GM18526 (cell line): Measurements from ENCODE around the gene FYTTD1.
A peak's percentile ranks its signal among the peaks of the same experiment; 100 is the strongest.

Source experiments
- POLR2A ChIP-seq: IDR thresholded peaks from 3 replicates; pipeline ENCODE4 v1.6.1; 2011; ENCODE audit not compliant: insufficient read length; ENCODE audit errors: extremely low read depth

Gene FYTTD1

GRCh38 chr3:197749601-197750395 is at the start of gene FYTTD1:
Gene FYTTD1, plus strand, starts transcription at chr3:197749883. Its CDS starts 89 bp downstream, at chr3:197749972.
- TF ChIP-seq POLR2A, result peak; percentile 52

DNA sequence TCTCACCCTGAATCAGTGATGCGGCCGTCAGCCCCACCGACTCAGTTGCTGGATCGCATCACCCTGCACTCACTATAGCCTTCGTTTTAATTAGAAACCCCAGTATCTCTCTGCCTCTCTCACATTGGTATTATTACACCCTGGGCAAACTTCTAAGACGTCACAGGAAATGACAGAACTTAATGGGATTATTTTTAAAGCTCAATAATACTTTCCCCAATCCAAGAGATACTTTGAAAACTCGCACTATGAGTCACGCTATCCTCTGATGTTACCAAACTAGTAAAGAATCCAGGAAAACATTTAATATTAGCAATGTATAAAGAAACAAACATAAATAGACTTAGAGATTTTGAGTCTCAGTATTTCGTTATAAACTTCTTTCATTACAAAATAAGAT is 49.6 kb upstream of the FYTTD1 start:
- TF ChIP-seq POLR2A, result no peak

GRCh38 chr3:197701841-197702240 is 47.8 kb upstream of the FYTTD1 start:
- no peak for TF ChIP-seq POLR2A

DNA sequence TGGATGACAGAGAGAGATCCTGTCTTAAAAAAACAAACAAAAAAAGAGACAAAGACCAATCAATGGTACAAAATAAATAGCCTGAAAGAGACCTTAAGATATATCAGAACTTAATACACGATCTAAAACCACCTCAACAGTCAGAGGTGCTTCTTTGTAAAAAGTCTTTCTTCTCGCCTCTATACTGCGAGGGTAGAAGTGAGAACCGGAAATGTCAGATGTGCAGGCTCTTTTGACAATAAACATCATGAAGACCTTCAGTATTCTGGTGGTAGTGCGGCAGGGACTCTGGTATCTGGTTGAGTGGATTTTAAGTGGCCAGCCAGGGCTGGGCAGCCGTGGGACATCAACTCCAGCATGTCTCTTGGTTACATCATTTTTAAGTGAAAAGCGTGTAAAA is 43.0 kb upstream of the FYTTD1 start:
- TF ChIP-seq POLR2A, result no peak

DNA sequence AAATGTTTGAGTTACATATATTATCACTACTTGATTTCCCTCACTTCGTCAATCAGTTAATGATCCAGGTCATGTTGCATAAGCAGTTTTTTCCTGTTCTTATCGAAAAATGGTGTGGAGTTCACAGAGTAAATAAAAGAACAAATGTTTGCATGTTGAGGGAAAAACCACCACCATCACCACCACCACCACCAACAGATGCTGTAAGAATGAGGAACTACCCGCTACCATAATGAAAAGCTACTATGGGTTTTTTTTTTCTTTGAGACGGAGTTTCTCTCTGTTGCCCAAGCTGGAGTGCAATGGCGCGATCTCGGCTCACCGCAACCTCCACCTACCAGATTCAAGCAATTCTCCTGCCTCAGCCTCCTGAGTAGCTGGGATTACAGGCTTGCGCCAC is 40.5 kb upstream of the FYTTD1 start:
- TF ChIP-seq POLR2A, result no peak

DNA sequence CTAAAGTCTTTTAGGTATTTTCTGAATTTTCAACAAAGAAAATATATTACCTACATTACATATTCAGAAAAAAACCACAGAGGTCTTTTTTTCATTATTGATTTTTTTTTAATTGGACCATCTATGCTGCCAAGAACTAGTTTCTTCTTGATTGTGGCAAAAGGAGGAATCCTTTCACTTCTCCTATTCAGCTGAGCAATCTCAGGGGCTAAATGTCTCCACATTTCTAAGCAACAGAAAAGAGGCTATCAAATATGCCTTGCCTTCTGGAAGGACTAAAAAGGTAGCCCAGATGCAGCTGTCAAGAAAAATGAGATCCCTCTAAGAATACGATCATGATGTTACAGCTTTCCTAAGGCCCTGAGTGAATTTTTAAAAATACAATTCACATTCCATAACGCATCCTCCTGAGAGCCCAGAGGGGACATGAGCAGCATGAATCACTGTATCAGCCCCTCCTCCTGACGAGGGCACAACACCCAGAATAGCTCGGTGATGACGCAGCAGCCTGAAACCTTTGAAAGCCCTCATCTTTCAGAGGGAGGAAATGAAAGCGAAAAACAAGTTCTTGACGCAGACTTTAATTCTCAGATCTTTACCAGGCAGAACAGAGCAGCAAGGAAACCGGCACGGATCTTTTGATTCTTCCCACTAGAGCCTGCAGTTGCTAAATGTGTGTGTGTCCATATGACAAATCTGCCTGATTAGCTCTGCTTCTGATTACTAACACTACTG is 37.5 kb upstream of the FYTTD1 start:
- peak; percentile 18 for TF ChIP-seq POLR2A

DNA sequence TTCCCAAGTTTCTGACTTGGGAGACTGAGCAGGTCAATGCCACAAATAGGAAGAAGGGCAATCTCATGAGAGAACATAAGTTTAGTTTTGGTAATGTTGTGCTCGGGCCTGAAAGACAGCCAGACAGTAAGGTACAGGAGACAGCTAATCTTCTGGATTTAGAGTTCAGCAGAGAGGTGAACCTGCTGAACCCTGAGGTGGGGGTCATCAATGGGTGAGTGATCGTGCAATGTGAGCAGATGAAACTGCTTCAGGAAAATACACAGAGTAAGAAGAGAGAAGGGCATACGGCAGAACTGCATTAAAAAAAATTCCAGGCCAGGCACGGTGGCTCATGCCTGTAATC is 36.2 kb upstream of the FYTTD1 start:
- no peak for TF ChIP-seq POLR2A

DNA sequence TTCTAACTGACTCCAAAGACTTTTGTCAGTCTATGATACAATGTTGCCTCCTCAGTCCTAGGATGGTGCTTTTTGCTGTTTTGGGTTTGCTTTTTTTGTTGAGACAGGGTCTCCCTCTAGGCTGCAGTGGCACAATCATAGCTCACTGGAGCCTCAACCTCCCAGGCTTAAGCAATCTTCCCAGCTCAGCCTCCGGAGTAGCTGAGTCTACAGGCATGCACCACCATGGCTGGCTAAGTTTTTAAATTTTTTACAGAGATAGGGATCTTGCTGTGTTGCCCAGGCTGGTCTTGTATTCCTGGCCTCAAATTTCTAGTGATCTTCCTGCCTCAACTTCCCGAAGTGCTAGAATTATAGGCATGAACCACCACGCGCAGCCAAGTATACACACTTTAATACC is 35.4 kb upstream of the FYTTD1 start:
- TF ChIP-seq POLR2A, result no peak

GRCh38 chr3:197718891-197719290 is 30.8 kb upstream of the FYTTD1 start:
- no peak for TF ChIP-seq POLR2A

GRCh38 chr3:197720694-197721093 is 29.0 kb upstream of the FYTTD1 start:
- no peak for TF ChIP-seq POLR2A

GRCh38 chr3:197722734-197723133 is 26.9 kb upstream of the FYTTD1 start:
- no peak for TF ChIP-seq POLR2A

GRCh38 chr3:197728487-197728886 is 21.2 kb upstream of the FYTTD1 start:
- TF ChIP-seq POLR2A, result no peak

DNA sequence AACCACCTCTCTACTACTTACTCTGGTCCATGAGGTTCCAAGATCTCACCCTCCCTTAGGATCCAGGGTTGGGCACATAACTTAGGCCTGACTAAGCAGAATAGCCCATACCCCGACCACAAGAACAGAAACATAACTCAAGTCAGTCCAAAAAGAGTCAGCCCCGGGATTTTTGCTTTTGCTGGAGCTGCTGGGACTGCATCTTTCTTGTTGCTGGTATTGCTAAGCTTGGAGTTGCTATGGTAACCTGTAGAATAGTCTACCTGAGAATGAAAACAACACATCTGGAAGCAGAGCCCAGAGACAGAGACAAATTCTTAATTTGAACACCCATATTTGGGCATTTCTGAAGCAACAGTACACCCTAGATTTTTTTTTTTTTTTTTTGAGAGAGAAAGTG is 19.5 kb upstream of the FYTTD1 start:
- TF ChIP-seq POLR2A, result no peak

DNA sequence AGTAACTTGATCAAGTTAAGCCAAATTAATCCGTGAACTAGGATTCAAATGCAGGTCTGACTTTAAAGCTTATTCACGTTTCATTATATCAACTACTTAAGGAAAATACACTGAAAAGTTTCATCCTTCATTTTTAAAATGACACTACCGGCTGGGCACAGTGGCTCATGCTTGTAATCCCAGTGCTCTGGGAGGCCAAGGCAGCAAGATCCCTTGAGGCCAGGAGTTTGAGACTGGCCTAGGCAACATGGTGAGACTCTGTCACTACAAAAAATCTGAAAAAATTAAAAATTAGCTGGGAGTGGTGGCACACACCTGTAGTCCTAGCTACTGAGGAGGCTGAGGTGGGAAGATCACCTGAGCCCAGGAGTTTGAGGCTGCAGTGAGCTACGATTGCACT is 16.6 kb upstream of the FYTTD1 start:
- no peak for TF ChIP-seq POLR2A

- TF ChIP-seq POLR2A, result peak; percentile 27
Measured at GRCh38 chr3:197734667-197735318, 14.9 kb upstream of the FYTTD1 start.

GRCh38 chr3:197736010-197736490 is 13.6 kb upstream of the FYTTD1 start:
- no peak for TF ChIP-seq POLR2A
